ENCODE data around the gene AQP12A. TPM values are rescaled to one million over a fixed set of nuclear protein-coding genes. Genes with fewer than 3 reads are reported as not detected.

The AQP12A gene
- polyA plus RNA-seq, 1 donor: 0.76 TPM

GRCh38 chr2:240741091-240741490, 49.4 kb downstream of the AQP12A start:
- DNase-seq (ENCODE audit: low read depth): no peak

DNA sequence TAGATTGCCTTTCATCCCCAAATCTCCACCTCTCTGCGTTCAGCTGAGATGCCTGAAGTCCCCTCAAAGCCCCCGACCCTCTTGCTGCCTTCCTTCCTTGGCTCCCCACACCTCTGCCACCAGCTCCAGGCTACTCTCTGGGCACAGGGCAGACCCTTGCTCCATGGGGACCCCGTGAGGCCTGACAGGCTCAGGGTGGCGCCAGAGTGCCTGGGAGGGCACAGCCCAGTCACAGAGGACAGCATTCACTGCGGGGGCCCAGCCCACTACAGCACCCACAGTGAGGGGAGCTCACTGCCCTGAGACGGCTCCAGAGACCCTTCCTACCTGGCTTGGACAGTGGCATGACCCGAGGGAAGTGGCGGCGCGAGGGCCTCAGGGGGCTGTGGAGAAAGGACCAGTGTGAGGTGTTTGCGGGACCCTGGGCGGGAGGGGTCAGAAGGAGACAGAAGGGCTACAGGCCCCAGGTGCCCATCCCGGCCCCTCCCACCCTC, 51.0 kb downstream of the AQP12A start:
- no peak for DNase-seq (ENCODE audit: low read depth)

DNA sequence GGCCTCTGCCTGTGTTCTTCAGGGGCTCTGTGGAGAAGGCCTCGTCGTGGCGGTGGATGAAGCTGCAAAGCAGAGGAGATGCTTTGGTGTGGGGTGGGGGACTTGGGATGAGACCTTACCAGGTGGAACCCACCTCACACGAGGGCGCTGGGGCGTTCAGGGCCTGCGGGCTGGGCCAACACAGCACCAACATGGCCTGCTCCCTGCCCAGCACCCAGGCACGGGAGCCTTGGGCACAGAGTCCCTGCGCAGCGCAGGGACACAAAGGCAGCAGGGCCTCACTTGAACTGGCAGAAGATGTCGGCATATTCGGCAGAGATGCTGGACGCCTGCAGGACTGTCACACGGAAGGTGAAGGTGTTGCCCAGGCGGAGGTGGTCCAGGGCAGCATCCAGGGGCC, 53.8 kb downstream of the AQP12A start:
- DNase-seq (ENCODE audit: low read depth): no peak

DNA sequence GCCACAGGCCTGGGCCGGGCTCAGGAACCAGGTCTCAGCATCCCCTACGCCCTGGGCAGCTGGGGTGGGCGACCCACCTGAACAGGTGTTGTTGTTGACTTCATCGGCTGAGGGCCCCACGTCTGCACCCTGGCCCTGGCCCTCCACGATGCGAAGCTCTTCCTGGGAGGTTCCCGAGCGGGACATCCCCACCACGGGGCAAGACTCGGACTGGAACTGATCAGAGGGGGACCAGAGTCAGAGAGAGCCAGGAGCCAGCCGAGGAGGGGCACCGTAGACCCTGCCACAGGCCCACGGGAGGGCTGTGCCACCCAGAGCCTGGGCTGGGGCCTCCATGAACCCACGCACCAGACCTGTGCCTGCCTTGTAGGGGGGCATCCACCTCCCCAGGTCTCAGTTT, 54.3 kb downstream of the AQP12A start:
- no peak for DNase-seq (ENCODE audit: low read depth)

GRCh38 chr2:240746671-240747070, 55.0 kb downstream of the AQP12A start:
- DNase-seq (ENCODE audit: low read depth): no peak

DNA sequence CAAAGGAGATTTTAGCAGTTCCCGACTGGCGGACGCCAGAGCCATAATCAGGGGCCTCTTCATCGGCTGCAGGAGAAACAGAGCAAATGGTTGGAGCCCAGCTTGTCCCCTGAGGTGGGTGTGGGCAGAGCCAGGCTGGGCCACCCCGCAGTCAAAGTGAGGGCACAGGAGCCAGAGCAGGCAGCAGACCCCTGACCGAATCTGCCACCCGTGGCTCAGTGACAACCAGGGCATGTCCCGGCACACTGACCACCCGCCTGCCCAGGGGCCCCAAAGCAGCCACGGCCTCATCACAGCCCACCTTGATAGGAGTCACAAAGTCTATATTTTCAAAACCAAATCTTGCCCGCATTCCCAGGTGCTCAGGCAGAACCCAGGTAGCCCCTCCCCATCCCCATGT, 55.6 kb downstream of the AQP12A start:
- no peak for DNase-seq (ENCODE audit: low read depth)

Other genes starting within 250 kb of the AQP12A start
- 9.7 TPM for gene ANKMY1, start 133.9 kb upstream of the AQP12A start, polyA plus RNA-seq (ENCODE audit: insufficient read length)
- 10.9 TPM for gene DUSP28, start 131.5 kb upstream of the AQP12A start, polyA plus RNA-seq (ENCODE audit: insufficient read length)
- gene RNPEPL1, start 123.4 kb upstream of the AQP12A start, polyA plus RNA-seq (ENCODE audit: insufficient read length): 33.2 TPM
- gene CAPN10, start 105.1 kb upstream of the AQP12A start, polyA plus RNA-seq (ENCODE audit: insufficient read length): 15.4 TPM
- 1.7 TPM for gene GPR35, start 66.4 kb upstream of the AQP12A start, polyA plus RNA-seq (ENCODE audit: insufficient read length)
- gene AQP12B, start 9.0 kb upstream of the AQP12A start, polyA plus RNA-seq (ENCODE audit: insufficient read length): 1.1 TPM
- gene KIF1A, start 128.4 kb downstream of the AQP12A start, polyA plus RNA-seq (ENCODE audit: insufficient read length): 3.6 TPM
- gene AGXT, start 177.0 kb downstream of the AQP12A start, polyA plus RNA-seq (ENCODE audit: insufficient read length): not detected
- not detected for gene MAB21L4, start 204.3 kb downstream of the AQP12A start, polyA plus RNA-seq (ENCODE audit: insufficient read length)
- gene CROCC2, start 214.5 kb downstream of the AQP12A start, polyA plus RNA-seq (ENCODE audit: insufficient read length): 0.20 TPM

Data from forelimb muscle (tissue), 1 donor.